Measurements from ENCODE around the gene ODF4. TPM values are rescaled to one million over a fixed set of nuclear protein-coding genes. Genes with fewer than 3 reads are reported as not detected.
A peak's percentile ranks its signal among the peaks of the same experiment; 100 is the strongest.

ODF4 gene
- total RNA-seq, 1 donor from 2014 or later, result not detected

DNA sequence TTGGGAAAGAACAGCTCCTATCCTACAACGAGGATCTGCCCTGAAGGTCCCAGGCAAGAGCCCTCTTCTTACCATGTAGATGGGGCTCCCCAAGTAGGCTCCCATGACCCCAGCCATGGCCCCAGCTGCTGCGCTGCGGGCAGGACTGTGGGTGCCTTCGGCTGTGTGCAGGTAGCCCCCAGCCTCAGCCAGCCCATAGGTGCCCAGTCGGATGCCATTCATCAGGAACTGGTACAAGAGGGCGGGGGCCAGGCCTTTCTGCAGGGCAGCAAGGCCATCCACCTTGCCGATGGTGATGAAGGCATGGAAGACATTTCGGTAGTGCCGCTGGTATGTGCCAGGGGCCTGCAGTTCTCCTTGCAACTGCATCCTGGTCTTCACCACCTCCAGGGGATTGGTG is 45.3 kb upstream of the ODF4 start:
- Histone ChIP-seq H3K9me3 (ENCODE audit: low read depth) (no peaks in the 10 kb centered on the region), H3K27ac (no peak overlapping the region), H3K79me2 (ENCODE audit: low read depth) (no peaks in the 10 kb centered on the region), H3K4me1 (peaks cover 10% of the 10 kb centered on the region), H3K4me2 (peak overlapping the region; percentile 72), H2AFZ (replicated peaks) (no peak overlapping the region), H3F3A (ENCODE audit: low read depth) (peaks cover 22% of the 10 kb centered on the region), H3K27me3 (peaks cover 4% of the 10 kb centered on the region), H3K4me3 (peak overlapping the region; percentile 66), H3K9ac (no peak overlapping the region), H4K20me1 (ENCODE audit: low read depth) (no peaks in the 10 kb centered on the region), H3K36me3 (no peaks in the 10 kb centered on the region)
- no peak for TF ChIP-seq CTCF (IDR thresholded peaks at IDR 0.05)
- TF ChIP-seq EZH2phosphoT487 (IDR thresholded peaks at IDR 0.05), result no peak
- TF ChIP-seq EZH2 (IDR thresholded peaks at IDR 0.05), result no peak
- Mint-ChIP-seq H3K9me3 (no peaks in the 10 kb centered on the region), H3K27me3 (ENCODE audit: insufficient read depth, low read depth) (peaks cover 28% of the 10 kb centered on the region), H3K27ac (no peak overlapping the region), H3K4me1 (peaks cover 18% of the 10 kb centered on the region), H3K36me3 (peaks cover 5% of the 10 kb centered on the region), H3K4me3 (peak overlapping the region; percentile 83)
- no peak for DNase-seq (ENCODE audit: low spot score)

GRCh38 chr17:8294814-8295316 is 44.8 kb upstream of the ODF4 start:
- no peak for TF ChIP-seq EZH2 (IDR thresholded peaks at IDR 0.05)
- TF ChIP-seq EZH2phosphoT487 (IDR thresholded peaks at IDR 0.05), result no peak
- TF ChIP-seq CTCF (IDR thresholded peaks at IDR 0.05), result no peak
- Histone ChIP-seq H3K27me3 (peaks cover 4% of the 10 kb centered on the region), H3K9ac (no peak overlapping the region), H3K4me3 (peak overlapping the region; percentile 66), H3K27ac (no peak overlapping the region), H2AFZ (replicated peaks) (peak overlapping the region; percentile 86), H3F3A (ENCODE audit: low read depth) (peaks cover 22% of the 10 kb centered on the region), H3K79me2 (ENCODE audit: low read depth) (no peaks in the 10 kb centered on the region), H3K36me3 (no peaks in the 10 kb centered on the region), H4K20me1 (ENCODE audit: low read depth) (no peaks in the 10 kb centered on the region), H3K4me1 (peaks cover 6% of the 10 kb centered on the region), H3K4me2 (peak overlapping the region; percentile 72), H3K9me3 (ENCODE audit: low read depth) (no peaks in the 10 kb centered on the region)
- H3K9me3 Mint-ChIP-seq, result no peaks in the 10 kb centered on the region
- H3K27ac Mint-ChIP-seq, result peak overlapping the region; percentile 8
- H3K4me1 Mint-ChIP-seq, result peaks cover 14% of the 10 kb centered on the region
- peak; percentile 25 for DNase-seq (ENCODE audit: low spot score)
- peak overlapping the region; percentile 83 for H3K4me3 Mint-ChIP-seq
- peaks cover 5% of the 10 kb centered on the region for H3K36me3 Mint-ChIP-seq
- H3K27me3 Mint-ChIP-seq (ENCODE audit: insufficient read depth, low read depth), result peaks cover 28% of the 10 kb centered on the region

DNA sequence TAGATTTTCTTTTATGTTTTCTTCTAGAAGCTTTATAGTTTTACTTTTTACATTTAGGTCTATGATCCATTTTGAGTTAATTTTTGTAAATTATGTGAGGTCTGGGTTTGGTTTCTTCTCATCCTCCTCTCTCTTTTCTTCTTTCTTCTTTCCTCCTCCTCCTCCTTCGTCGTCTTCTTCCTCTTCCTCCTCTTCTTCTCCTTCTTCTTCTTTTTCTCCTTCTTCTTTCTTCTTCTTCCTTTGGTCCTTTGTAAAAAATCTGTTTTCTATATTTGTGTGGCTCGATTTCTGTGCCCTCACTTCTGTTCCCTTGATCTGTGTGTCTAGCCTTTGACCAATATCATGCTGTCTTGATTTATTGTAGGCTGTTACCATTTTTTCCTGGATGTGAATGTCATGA is 39.4 kb upstream of the ODF4 start:
- H4K20me1 ChIP-seq (ENCODE audit: low read depth), result no peaks in the 10 kb centered on the region
- peak overlapping the region; percentile 5 for H3K4me3 Mint-ChIP-seq
- H3K27ac Mint-ChIP-seq, result no peak overlapping the region
- no peak for DNase-seq (ENCODE audit: low spot score)
- H3K9ac ChIP-seq, result no peak overlapping the region
- no peaks in the 10 kb centered on the region for H3K36me3 Mint-ChIP-seq
- H3K9me3 Mint-ChIP-seq, result no peaks in the 10 kb centered on the region
- H3K27me3 ChIP-seq, result peaks cover 4% of the 10 kb centered on the region
- TF ChIP-seq EZH2 (IDR thresholded peaks at IDR 0.05) (no peak), EZH2phosphoT487 (IDR thresholded peaks at IDR 0.05) (no peak), CTCF (IDR thresholded peaks at IDR 0.05) (no peak)
- no peaks in the 10 kb centered on the region for H3K9me3 ChIP-seq (ENCODE audit: low read depth)
- H3K4me3 ChIP-seq, result no peak overlapping the region
- H3F3A ChIP-seq (ENCODE audit: low read depth), result peaks cover 18% of the 10 kb centered on the region
- peaks cover 9% of the 10 kb centered on the region for H3K4me1 Mint-ChIP-seq
- no peaks in the 10 kb centered on the region for H3K79me2 ChIP-seq (ENCODE audit: low read depth)
- H3K36me3 ChIP-seq, result no peaks in the 10 kb centered on the region
- peak overlapping the region; percentile 76 for H2AFZ ChIP-seq (replicated peaks)
- no peak overlapping the region for H3K27ac ChIP-seq
- H3K4me1 ChIP-seq, result no peaks in the 10 kb centered on the region
- H3K27me3 Mint-ChIP-seq (ENCODE audit: insufficient read depth, low read depth), result peaks cover 17% of the 10 kb centered on the region
- H3K4me2 ChIP-seq, result peak overlapping the region; percentile 50

Data from neural progenitor cell (in vitro differentiated cells).